ENCODE data around the gene KLHL12.

DNA sequence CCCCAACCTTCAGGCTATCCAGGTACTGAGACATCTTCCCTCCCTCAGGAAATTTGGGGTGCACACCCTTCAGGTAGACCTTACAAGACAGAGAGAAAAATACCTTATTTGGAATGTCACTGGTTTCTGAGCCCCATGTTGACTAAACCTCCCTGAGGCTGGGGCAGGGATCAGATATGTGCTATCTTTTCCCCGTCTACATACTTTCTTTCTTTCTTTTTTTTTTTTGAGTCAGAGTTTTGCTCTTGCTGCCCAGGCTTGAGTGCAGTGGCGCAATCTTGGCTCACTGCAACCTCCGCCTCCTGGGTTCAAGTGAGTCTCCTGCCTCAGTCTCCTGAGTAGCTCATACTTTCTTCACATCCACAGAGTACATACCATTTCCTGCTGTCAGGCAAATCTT lies 38.4 kb upstream of the KLHL12 start:
- no peak for TF ChIP-seq CTCF (conservative IDR thresholded peaks at IDR 0.05; ENCODE audit: low read length)
- no peak for TF ChIP-seq EZH2phosphoT487 (IDR thresholded peaks at IDR 0.05; ENCODE audit: borderline replicate concordance, low read depth, low read length)
